NCI-H82 treated with DMSO at 0.1 percent for 48 hours (cell line): ENCODE results near the gene SPRR2B.
A peak's percentile ranks its signal among the peaks of the same experiment; 100 is the strongest.
"Not testable (repeated sequence)": the region's sequence is repeated elsewhere in the genome, so short reads cannot be mapped to it uniquely, and the experiment has no call there.

Experiments
- DNase-seq: peaks from one replicate; lab custom pipeline; 2025; ENCODE audit not compliant: unreplicated experiment; lab: John Stamatoyannopoulos, UW

The SPRR2B gene

GRCh38 chr1:153035211-153035610, 36.2 kb downstream of the SPRR2B start:
- DNase-seq = no peak

GRCh38 chr1:153032677-153033308, 38.6 kb downstream of the SPRR2B start:
- DNase-seq = no peak

GRCh38 chr1:153032073-153032472, 39.3 kb downstream of the SPRR2B start:
- DNase-seq = no peak

GRCh38 chr1:153030895-153031294, 40.5 kb downstream of the SPRR2B start, which contains the start of gene SPRR1B:
SPRR1B (plus strand) TSS chr1:153031203; CDS start chr1:153032346, 1,143 bp downstream.
- no peak for DNase-seq

GRCh38 chr1:153028766-153029165, 42.6 kb downstream of the SPRR2B start:
- peak; percentile 19 for DNase-seq

- DNase-seq = no peak
Measured at GRCh38 chr1:153025797-153026196, 45.6 kb downstream of the SPRR2B start.

- no peak for DNase-seq
Measured at GRCh38 chr1:153024413-153024812, 47.0 kb downstream of the SPRR2B start.

GRCh38 chr1:153023109-153023508, 48.3 kb downstream of the SPRR2B start:
- no peak for DNase-seq

GRCh38 chr1:153022340-153022739, 49.1 kb downstream of the SPRR2B start:
- not testable (repeated sequence) for DNase-seq

- DNase-seq = not testable (repeated sequence)
Measured at GRCh38 chr1:153021829-153022228, 49.6 kb downstream of the SPRR2B start.
